ENCODE measurements around the gene NDUFB3.

GRCh38 chr2:201071479-201072200, at the start of gene NDUFB3, which contains the start of gene HYCC2:
- TF ChIP-seq CTCF (IDR thresholded peaks at IDR 0.05) (peak; percentile 26 to 41 (median 35)), POLR2A (IDR thresholded peaks at IDR 0.05) (peak; percentile 64)
